ENCODE measurements around the gene TIMM10.

TIMM10 gene

GRCh38 chr11:57530596-57531507 is at the start of gene TIMM10:
TSS of gene TIMM10 (minus strand) at chr11:57530754. CDS start at chr11:57530189, 565 bp downstream.
- peak; percentile 88 to 91 for DNase-seq (ENCODE audit: low read depth in 2 of 2)

GRCh38 chr11:57574061-57574460 is 43.5 kb upstream of the TIMM10 start:
- DNase-seq (ENCODE audit: low read depth in 2 of 2) = no peak

- DNase-seq (ENCODE audit: low read depth in 2 of 2) = no peak
Measured at GRCh38 chr11:57571606-57572005, 41.1 kb upstream of the TIMM10 start.

- peak; percentile 84 to 94 for DNase-seq (ENCODE audit: low read depth in 2 of 2)
Measured at GRCh38 chr11:57568330-57568766, 37.8 kb upstream of the TIMM10 start.

GRCh38 chr11:57567515-57568329 is 37.2 kb upstream of the TIMM10 start, which contains the start of gene UBE2L6:
TSS of gene UBE2L6 (minus strand) at chr11:57567672. CDS start at chr11:57567611, 61 bp downstream.
- peak; percentile 52 to 55 for DNase-seq (ENCODE audit: low read depth in 2 of 2)

GRCh38 chr11:57566905-57567514 is 36.5 kb upstream of the TIMM10 start:
- no peak for DNase-seq (ENCODE audit: low read depth in 2 of 2)

- DNase-seq (ENCODE audit: low read depth in 2 of 2) = no peak
Measured at GRCh38 chr11:57566005-57566904, 35.7 kb upstream of the TIMM10 start.

- no peak for DNase-seq (ENCODE audit: low read depth in 2 of 2)
Measured at GRCh38 chr11:57562596-57562995, 32.0 kb upstream of the TIMM10 start.

- DNase-seq (ENCODE audit: low read depth in 2 of 2) = no peak
Measured at GRCh38 chr11:57560146-57560545, 29.6 kb upstream of the TIMM10 start.

GRCh38 chr11:57556041-57556440 is 25.5 kb upstream of the TIMM10 start:
- no peak for DNase-seq (ENCODE audit: low read depth in 2 of 2)

GRCh38 chr11:57555393-57555792 is 24.8 kb upstream of the TIMM10 start:
- no peak for DNase-seq (ENCODE audit: low read depth in 2 of 2)

GRCh38 chr11:57552479-57552878 is 21.9 kb upstream of the TIMM10 start:
- no peak for DNase-seq (ENCODE audit: low read depth in 2 of 2)

- no peak for DNase-seq (ENCODE audit: low read depth in 2 of 2)
Measured at GRCh38 chr11:57551941-57552340, 21.4 kb upstream of the TIMM10 start.

GRCh38 chr11:57549983-57550382 is 19.4 kb upstream of the TIMM10 start:
- no peak for DNase-seq (ENCODE audit: low read depth in 2 of 2)

GRCh38 chr11:57547854-57548377 is 17.4 kb upstream of the TIMM10 start:
- no peak for DNase-seq (ENCODE audit: low read depth in 2 of 2)

GRCh38 chr11:57546869-57547475 is 16.4 kb upstream of the TIMM10 start:
- DNase-seq (ENCODE audit: low read depth in 2 of 2) = no peak

- DNase-seq (ENCODE audit: low read depth in 2 of 2) = no peak
Measured at GRCh38 chr11:57546451-57546850, 15.9 kb upstream of the TIMM10 start.

GRCh38 chr11:57545883-57546282 is 15.3 kb upstream of the TIMM10 start:
- DNase-seq (ENCODE audit: low read depth in 2 of 2) = no peak

- DNase-seq (ENCODE audit: low read depth in 2 of 2) = no peak
Measured at GRCh38 chr11:57544566-57544965, 14.0 kb upstream of the TIMM10 start.

- DNase-seq (ENCODE audit: low read depth in 2 of 2) = no peak
Measured at GRCh38 chr11:57543593-57543992, 13.0 kb upstream of the TIMM10 start.
